ENCODE data around the gene LIFR.
"Not testable (repeated sequence)": the region's sequence is repeated elsewhere in the genome, so short reads cannot be mapped to it uniquely, and the experiment has no call there.

Gene LIFR

DNA sequence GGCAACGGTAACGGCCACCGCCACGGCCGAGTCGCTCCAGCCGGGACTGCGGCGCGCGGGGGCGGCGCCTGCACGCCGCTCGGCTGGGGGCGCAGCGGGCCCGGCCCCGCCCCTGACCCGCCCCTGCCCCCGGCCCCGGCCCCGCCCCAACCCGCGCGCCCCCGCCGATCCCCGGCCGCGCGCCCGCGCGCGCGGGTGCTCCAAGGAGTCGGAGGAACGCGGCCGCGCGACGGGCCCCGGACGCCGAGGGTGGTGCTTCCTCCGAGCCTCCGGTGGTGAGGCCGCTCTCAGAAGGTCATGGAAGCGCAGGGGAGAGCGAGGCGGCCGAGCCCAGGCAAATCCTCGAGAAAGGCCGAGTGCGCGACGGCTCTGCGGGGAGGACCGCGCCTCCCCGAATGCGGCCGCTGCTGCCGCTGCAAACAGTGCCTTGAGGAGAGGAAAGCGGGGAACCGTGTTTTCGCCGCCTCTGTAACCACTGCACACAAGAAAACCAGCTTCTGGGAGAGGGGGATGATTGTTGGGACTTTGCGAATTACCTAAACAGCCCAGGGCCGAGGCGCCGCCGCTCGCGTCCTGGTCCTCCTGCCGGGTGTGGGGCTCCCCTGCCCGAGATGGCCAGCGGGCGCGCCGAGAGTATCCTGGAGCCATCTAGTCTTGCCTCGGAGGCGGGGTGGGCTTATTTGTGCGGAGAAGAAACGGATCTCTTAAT, at the start of gene LIFR:
TSS of gene LIFR (minus strand) at position 48 of the 709 bp plus-strand sequence. CDS start 25,999 bp downstream, outside the sequence.
- no peak for DNase-seq (ENCODE audit: low read depth in 2 of 2, low spot score in 1 of 2)

DNA sequence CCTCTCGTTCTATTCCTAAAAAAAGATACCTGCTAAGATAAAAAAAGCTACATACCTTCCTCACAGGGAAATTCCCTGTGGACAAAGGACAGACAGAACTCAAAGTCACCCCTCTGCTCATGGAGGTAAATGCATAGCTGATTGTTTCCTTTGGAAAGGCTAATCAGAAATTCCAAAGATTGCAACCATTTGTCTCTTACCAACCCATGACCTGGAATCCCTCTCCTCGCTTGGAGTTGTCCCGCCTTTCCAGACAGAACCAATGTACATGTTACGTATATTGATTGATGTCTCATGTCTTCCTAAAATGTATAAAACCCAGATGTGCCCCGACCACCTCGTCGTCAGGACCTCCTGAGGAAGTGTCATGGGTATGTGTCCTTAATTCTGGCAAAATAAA, 49.2 kb upstream of the LIFR start:
- DNase-seq (ENCODE audit: low read depth in 2 of 2, low spot score in 1 of 2): no peak

DNA sequence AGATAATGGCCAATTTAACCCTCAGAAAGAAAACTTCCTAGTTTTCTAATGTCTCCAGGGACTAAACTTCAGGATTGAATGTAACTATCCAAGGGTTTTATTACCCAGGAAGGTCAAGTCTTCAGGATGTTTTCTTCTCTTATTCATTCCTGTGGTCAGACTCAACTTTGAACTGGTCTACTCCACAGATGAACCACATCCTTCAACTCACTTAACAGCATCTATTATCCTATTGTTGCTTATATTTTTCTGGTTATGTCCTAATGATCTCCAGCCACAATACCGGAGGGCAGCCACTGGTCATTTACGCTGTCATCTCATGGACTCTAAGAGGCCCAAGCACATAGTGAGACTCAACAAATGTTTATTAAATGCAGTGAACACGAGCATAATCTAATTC, 47.2 kb upstream of the LIFR start:
- no peak for DNase-seq (ENCODE audit: low read depth in 2 of 2, low spot score in 1 of 2)

DNA sequence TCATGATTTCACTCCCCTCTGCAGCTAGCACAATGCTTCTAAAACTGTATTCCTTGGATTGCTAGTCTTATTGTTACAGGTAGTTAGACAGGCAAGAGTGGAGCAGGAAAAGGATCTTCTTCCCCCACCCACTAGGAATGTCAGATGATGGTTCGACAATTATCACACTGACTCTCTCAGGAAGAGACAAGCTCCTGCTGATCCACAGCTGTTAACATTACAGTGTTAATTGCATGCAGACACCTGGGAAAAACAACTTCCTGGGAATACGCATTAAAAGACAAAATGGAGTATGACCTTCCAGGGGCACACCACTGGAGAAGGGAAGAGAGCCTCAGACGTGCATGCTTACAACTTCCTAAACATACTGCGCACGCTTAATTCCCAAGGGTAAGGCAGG, 46.2 kb upstream of the LIFR start:
- no peak for DNase-seq (ENCODE audit: low read depth in 2 of 2, low spot score in 1 of 2)

DNA sequence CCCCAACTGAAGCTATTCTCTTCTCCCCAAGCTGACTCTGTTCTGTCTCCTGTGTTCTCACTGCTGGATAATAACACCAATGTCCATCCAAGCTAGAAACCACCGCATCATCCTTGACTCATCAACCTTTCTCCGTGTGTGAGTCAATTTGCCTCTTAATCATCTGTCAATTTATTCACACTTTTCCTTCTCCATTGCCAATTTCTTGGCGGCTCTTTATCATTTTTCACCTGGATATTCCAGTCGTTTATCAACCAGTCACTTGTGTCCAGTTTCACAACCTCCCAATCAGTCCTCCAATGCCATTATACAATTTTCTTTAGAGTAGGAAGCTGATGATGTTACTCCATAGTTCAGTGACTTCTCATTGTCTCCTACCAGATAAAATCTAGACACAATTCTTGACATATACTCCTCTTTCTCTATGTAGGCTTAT, 45.4 kb upstream of the LIFR start:
- no peak for DNase-seq (ENCODE audit: low read depth in 2 of 2, low spot score in 1 of 2)

- no peak for DNase-seq (ENCODE audit: low read depth in 2 of 2, low spot score in 1 of 2)
Observed at GRCh38 chr5:38601133-38601862, 44.9 kb upstream of the LIFR start.

GRCh38 chr5:38600329-38601045, 44.0 kb upstream of the LIFR start:
- DNase-seq (ENCODE audit: low read depth in 2 of 2, low spot score in 1 of 2): no peak

DNA sequence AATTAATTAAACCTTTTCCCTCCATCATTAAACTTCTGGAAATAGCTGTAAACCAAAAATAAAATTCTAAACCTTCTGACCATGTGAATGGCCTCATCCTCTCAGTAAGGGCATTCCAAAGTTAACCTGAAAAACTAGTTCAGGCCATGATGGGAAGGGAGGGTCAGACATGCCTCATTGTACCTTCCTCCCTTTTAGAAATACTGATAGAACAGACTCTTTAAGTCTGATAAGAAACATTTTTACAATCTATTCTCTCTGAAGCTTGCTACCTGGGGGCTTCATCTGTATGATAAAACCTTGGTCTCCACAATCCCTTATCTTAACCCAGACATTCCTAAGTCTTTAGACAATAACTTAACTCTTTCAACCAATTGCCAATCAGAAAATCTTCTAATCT, 43.3 kb upstream of the LIFR start:
- DNase-seq (ENCODE audit: low read depth in 2 of 2, low spot score in 1 of 2): not testable (repeated sequence)

DNA sequence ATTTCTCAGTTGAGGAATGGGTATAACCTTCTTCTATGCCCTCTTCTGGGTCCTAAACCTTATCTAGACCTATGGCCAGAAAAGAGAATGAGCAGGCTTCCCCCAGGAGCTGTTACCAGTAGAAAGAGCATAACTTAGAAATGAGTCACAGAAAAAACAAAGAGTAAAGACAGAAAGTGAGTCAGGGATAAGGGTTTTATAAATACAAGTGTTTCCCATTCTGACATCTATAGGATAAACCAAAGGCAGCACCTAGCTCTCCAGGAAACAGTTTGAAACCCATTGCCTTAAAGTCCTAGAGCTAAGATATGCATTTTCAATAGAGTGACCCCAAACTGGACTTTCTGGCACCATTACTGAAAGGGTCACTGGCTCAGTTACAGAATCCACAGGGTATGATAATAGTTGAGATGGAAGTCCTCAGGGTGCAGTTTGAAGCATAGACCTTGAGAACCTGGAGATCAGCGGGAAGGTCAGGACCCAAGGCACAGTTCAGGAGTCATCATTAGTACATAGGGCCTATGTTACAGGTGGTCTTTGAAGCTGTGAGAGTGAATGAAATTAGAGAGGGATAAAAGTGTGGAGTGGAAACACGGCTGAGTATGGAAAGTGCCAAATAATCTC, 42.7 kb upstream of the LIFR start:
- no peak for DNase-seq (ENCODE audit: low read depth in 2 of 2, low spot score in 1 of 2)

GRCh38 chr5:38598296-38598993, 42.0 kb upstream of the LIFR start:
- no peak for DNase-seq (ENCODE audit: low read depth in 2 of 2, low spot score in 1 of 2)

GRCh38 chr5:38596981-38597380, 40.5 kb upstream of the LIFR start:
- DNase-seq (ENCODE audit: low read depth in 2 of 2, low spot score in 1 of 2): no peak

DNA sequence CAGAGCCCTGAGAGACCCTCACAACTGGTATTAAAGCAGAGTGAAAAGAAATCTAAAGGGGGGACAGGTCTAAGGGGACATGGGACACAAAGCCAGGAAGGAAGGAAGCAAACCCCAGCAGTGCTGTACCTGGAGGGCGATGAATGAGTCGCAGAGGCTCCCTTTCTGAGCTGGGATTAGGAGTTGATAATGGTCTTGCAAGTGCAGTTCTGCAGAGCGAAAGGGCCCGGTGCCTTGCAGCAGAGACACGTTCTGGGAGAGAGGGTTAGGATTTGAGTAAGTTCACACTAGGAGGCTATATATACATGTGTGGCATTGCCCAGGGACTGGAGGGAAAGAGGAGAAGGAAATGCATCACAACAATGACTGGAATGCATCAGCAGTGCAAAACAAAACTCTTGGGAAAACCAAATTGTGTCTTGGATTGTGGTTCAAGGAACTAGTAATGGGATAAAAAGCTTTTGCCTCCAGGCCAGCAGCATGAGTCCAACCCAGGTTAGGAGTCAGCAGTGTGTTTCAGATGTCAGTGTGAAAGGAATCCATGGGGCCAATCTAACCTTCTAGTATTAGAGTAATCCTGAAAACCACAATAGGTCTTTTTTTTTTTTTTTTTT, 38.8 kb upstream of the LIFR start:
- DNase-seq (ENCODE audit: low read depth in 2 of 2, low spot score in 1 of 2): no peak

DNA sequence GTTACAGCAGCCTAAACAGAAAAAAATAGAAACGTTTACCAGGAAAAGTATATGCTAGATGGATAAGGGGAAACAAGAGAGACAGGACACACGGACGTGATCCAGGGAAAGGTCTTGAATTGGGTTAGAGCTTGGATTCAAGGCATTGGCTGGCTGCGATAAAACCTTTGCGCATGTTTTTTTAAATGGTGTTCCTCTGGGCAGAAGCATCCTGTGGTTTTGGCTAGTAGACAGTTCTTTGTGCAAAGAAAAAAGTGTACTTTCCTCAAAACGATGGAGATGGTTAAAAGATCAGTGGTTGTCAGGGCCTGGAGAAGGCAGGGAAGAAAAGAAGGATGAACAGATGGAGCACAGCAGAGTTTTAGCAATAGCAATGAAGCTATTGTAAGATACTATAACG, 37.5 kb upstream of the LIFR start:
- no peak for DNase-seq (ENCODE audit: low read depth in 2 of 2, low spot score in 1 of 2)

DNA sequence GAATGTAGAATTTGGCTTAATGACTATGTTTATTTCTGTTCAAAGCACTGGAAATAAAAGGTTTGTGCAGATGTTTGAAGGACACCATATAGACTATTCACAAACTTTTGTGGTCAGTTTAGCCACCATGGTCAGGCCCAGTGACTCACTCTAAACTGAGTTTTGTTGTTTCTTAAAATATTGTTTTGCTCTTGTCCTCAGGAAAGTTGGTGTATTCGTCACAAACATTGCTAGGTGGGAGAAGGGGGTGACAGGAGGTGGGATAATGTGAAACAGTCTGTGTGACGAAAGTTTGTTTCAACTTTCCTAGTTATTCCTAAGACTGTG, 35.0 kb upstream of the LIFR start:
- no peak for DNase-seq (ENCODE audit: low read depth in 2 of 2, low spot score in 1 of 2)

- DNase-seq (ENCODE audit: low read depth in 2 of 2, low spot score in 1 of 2): no peak
Observed at GRCh38 chr5:38590838-38591522, 34.5 kb upstream of the LIFR start.

GRCh38 chr5:38589629-38590028, 33.2 kb upstream of the LIFR start:
- no peak for DNase-seq (ENCODE audit: low read depth in 2 of 2, low spot score in 1 of 2)

DNA sequence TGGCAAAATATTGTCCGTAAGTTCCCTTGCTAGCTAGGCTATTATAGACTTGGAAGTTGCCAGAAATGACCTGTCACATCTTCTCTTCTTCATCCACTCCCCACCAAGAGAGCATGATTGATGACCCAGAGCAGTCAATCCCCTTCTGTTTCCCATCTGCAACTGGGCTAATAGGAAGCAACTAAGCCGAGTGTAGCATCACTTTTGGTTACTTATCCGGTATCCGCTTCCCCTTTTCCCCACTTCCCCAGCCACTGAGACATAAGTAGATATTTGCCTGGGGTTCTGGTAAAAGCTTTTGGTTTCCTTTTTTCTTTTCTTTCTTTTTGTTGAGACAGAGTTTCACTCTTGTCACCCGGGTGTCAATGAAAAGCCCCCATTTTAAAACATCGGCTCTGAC, 29.4 kb upstream of the LIFR start:
- DNase-seq (ENCODE audit: low read depth in 2 of 2, low spot score in 1 of 2): no peak

DNA sequence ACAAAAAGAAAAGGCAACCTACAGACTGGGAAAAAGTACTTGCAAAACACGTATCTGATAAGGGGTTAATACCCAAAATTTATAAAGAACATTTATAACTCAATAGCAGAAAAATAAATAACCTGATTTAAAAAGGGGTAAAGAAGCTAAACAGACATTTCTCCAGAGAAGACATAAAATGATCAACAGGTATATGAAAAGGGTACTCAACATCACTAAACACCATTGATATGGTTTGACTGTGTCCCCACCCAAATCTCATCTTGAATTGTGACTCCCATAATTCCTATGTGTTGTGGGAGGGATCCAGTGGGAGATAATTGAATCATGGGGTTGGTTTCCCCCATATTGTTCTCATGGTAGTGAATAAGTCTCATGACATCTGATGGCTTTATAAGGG, 27.1 kb upstream of the LIFR start:
- no peak for DNase-seq (ENCODE audit: low read depth in 2 of 2, low spot score in 1 of 2)

- no peak for DNase-seq (ENCODE audit: low read depth in 2 of 2, low spot score in 1 of 2)
Observed at GRCh38 chr5:38582975-38583319, 26.5 kb upstream of the LIFR start.

GRCh38 chr5:38582293-38582974, 26.0 kb upstream of the LIFR start:
- no peak for DNase-seq (ENCODE audit: low read depth in 2 of 2, low spot score in 1 of 2)
